Kidney epithelial cell (primary cell): Measurements from ENCODE around the gene PLXNA1. TPM values are rescaled to one million over a fixed set of nuclear protein-coding genes. Genes with fewer than 3 reads are reported as not detected.

ENCODE experiments used
- DNase-seq: peaks from one replicate; pipeline ENCODE4 v3.0.0-alpha.2; 2010; ENCODE audit warnings: low read depth
- H3K27me3 ChIP-seq: 2 replicates; pipeline ENCODE4 v1.6.0; 2011; ENCODE audit warnings: low read length; ENCODE audit not compliant: control insufficient read depth, insufficient read depth
- H3K36me3 ChIP-seq: 2 replicates; pipeline ENCODE4 v1.5.1; 2011; ENCODE audit warnings: low read length; ENCODE audit not compliant: control insufficient read depth, insufficient read depth
- H3K4me3 ChIP-seq: 2 replicates; pipeline ENCODE4 v1.5.1; 2011; ENCODE audit warnings: low read depth, mild to moderate bottlenecking, control low read depth, low read length
- total RNA-seq: library from RNA; depleted of rRNA; stranded (reverse); fragments of >200 nt; gene quantifications from 2 replicates; pipeline ENCODE4 v1.2.3, GENCODE V29; 2015
- TF ChIP-seq, protein P1 (sequence below): IDR thresholded peaks from 2 replicates; pipeline ENCODE4 v1.5.1; 2011; ENCODE audit warnings: mild to moderate bottlenecking, moderate library complexity, low read length, control low read depth, inconsistent platforms; ENCODE audit not compliant: insufficient read depth, poor library complexity, severe bottlenecking

Gene PLXNA1
- total RNA-seq, 1 donor from 2014 or later, result 54.3 TPM

DNA sequence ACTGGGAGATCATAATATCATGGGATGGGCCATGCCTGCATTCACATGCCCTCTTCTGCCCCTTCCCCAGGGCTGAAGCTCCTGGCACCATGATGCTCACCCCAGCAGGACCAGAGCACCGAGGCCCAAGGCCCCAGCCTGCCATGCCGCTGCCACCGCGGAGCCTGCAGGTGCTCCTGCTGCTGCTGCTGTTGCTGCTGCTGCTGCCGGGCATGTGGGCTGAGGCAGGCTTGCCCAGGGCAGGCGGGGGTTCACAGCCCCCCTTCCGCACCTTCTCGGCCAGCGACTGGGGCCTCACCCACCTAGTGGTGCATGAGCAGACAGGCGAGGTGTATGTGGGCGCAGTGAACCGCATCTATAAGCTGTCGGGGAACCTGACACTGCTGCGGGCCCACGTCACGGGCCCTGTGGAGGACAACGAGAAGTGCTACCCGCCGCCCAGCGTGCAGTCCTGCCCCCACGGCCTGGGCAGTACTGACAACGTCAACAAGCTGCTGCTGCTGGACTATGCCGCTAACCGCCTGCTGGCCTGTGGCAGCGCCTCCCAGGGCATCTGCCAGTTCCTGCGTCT is 5.6 kb downstream of the PLXNA1 start:
- Histone ChIP-seq H3K27me3 (no peaks in the 10 kb centered on the region), H3K36me3 (no peaks in the 10 kb centered on the region), H3K4me3 (no peak overlapping the region)
- TF ChIP-seq, protein P1, sequence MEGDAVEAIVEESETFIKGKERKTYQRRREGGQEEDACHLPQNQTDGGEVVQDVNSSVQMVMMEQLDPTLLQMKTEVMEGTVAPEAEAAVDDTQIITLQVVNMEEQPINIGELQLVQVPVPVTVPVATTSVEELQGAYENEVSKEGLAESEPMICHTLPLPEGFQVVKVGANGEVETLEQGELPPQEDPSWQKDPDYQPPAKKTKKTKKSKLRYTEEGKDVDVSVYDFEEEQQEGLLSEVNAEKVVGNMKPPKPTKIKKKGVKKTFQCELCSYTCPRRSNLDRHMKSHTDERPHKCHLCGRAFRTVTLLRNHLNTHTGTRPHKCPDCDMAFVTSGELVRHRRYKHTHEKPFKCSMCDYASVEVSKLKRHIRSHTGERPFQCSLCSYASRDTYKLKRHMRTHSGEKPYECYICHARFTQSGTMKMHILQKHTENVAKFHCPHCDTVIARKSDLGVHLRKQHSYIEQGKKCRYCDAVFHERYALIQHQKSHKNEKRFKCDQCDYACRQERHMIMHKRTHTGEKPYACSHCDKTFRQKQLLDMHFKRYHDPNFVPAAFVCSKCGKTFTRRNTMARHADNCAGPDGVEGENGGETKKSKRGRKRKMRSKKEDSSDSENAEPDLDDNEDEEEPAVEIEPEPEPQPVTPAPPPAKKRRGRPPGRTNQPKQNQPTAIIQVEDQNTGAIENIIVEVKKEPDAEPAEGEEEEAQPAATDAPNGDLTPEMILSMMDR, result no peak
- no peak for DNase-seq

- TF ChIP-seq, protein P1, result no peak
- no peak for DNase-seq
- Histone ChIP-seq H3K27me3 (no peaks in the 10 kb centered on the region), H3K4me3 (no peak overlapping the region), H3K36me3 (no peaks in the 10 kb centered on the region)
These were observed 6.6 kb downstream of the PLXNA1 start for GRCh38 chr3:126989316-126990023.

- DNase-seq, result no peak
- Histone ChIP-seq H3K36me3 (no peaks in the 10 kb centered on the region), H3K4me3 (no peak overlapping the region), H3K27me3 (no peaks in the 10 kb centered on the region)
- TF ChIP-seq, protein P1, result no peak
These were observed 7.2 kb downstream of the PLXNA1 start for GRCh38 chr3:126990024-126990700.

GRCh38 chr3:126990890-126991289 is 8.0 kb downstream of the PLXNA1 start:
- TF ChIP-seq, protein P1, result no peak
- H3K4me3 ChIP-seq, result no peak overlapping the region
- no peaks in the 10 kb centered on the region for H3K36me3 ChIP-seq
- DNase-seq, result no peak
- H3K27me3 ChIP-seq, result no peaks in the 10 kb centered on the region

DNA sequence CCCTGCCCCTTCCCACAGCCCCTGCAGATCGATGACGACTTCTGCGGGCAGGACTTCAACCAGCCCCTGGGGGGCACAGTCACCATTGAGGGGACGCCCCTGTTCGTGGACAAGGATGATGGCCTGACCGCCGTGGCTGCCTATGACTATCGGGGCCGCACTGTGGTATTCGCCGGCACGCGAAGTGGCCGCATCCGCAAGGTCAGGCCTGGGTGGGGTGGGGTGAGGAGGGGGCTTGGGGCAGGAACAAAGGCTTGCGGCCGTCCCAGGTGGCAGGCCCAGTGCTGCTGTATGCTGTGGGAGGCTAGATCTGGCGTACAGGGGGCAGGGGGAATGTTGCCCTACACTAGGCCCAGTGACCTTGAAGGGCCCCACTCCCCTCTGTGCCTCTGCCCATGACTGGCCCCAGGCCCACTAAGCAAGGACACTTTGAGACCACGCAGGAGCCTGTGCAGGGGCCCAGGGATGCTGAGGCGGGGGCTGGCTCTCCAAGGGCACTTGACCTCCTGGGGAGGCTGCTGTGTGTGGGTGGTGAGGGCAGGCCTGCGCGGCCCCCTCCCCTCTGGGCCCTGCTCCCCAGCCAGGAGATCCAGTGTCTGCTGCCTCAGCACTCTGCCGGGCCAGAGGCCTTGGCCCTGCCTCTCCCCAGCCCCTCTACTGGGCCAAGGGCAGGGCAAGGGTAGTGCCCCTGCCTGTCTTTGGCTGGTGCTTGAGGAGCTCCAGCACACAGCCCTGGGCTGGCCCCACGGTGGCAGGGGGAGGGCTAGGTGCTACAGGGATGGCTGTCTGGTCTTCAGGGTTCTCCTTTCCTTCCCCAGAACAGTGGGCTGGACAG is 8.7 kb downstream of the PLXNA1 start:
- no peak for DNase-seq
- H3K4me3 ChIP-seq, result no peak overlapping the region
- H3K27me3 ChIP-seq, result no peaks in the 10 kb centered on the region
- TF ChIP-seq, protein P1, result no peak
- H3K36me3 ChIP-seq, result no peaks in the 10 kb centered on the region
